Dedifferentiated amniotic fluid mesenchymal stem cell (primary cell): Measurements from ENCODE around the gene KPNA4.
A peak's percentile ranks its signal among the peaks of the same experiment; 100 is the strongest.
"Not testable (repeated sequence)": the region's sequence is repeated elsewhere in the genome, so short reads cannot be mapped to it uniquely, and the experiment has no call there.

Experiments
- DNase-seq: peaks from one replicate; pipeline ENCODE4 v3.0.0-alpha.2; 2016; ENCODE audit errors: extremely low spot score

The KPNA4 gene

GRCh38 chr3:160573955-160574525 is 8.7 kb upstream of the KPNA4 start:
- DNase-seq: not testable (repeated sequence)

GRCh38 chr3:160569894-160570652 is 4.7 kb upstream of the KPNA4 start:
- DNase-seq: no peak

GRCh38 chr3:160568989-160569388 is 3.6 kb upstream of the KPNA4 start:
- no peak for DNase-seq

- DNase-seq: no peak
Observed at GRCh38 chr3:160567774-160568173, 2.4 kb upstream of the KPNA4 start.

GRCh38 chr3:160566499-160566898 is 1.1 kb upstream of the KPNA4 start:
- no peak for DNase-seq

- DNase-seq: peak; percentile 61
Observed at GRCh38 chr3:160564949-160565441, 376 bp downstream of the KPNA4 start.

GRCh38 chr3:160564258-160564911 is 986 bp downstream of the KPNA4 start:
- DNase-seq: no peak

GRCh38 chr3:160562952-160563351 is 2.4 kb downstream of the KPNA4 start:
- DNase-seq: no peak

- no peak for DNase-seq
Observed at GRCh38 chr3:160557571-160557970, 7.8 kb downstream of the KPNA4 start.

GRCh38 chr3:160556141-160556540 is 9.2 kb downstream of the KPNA4 start:
- DNase-seq: no peak

- DNase-seq: no peak
Observed at GRCh38 chr3:160554980-160555379, 10.4 kb downstream of the KPNA4 start.

- no peak for DNase-seq
Observed at GRCh38 chr3:160553827-160554226, 11.5 kb downstream of the KPNA4 start.

GRCh38 chr3:160546727-160547126 is 18.6 kb downstream of the KPNA4 start:
- no peak for DNase-seq

GRCh38 chr3:160545504-160545871 is 19.9 kb downstream of the KPNA4 start:
- no peak for DNase-seq

GRCh38 chr3:160544844-160545503 is 20.4 kb downstream of the KPNA4 start:
- DNase-seq: peak; percentile 41

- DNase-seq: no peak
Observed at GRCh38 chr3:160540551-160540950, 24.8 kb downstream of the KPNA4 start.

GRCh38 chr3:160538895-160539294 is 26.5 kb downstream of the KPNA4 start:
- no peak for DNase-seq

GRCh38 chr3:160537729-160538128 is 27.6 kb downstream of the KPNA4 start:
- DNase-seq: no peak

- DNase-seq: no peak
Observed at GRCh38 chr3:160532371-160532770, 33.0 kb downstream of the KPNA4 start.

- DNase-seq: no peak
Observed at GRCh38 chr3:160531311-160531710, 34.1 kb downstream of the KPNA4 start.

GRCh38 chr3:160516391-160516790 is 49.0 kb downstream of the KPNA4 start:
- not testable (repeated sequence) for DNase-seq

GRCh38 chr3:160501325-160501724 is 64.0 kb downstream of the KPNA4 start:
- DNase-seq: no peak
